ENCODE results near the gene UPP1. TPM values are rescaled to one million over a fixed set of nuclear protein-coding genes. Genes with fewer than 3 reads are reported as not detected.

Gene UPP1
- total and polyA plus RNA-seq, 5 experiments from 2014 or later: 37.2 to 68.7 (median 67.3) TPM

GRCh38 chr7:48088559-48089045 lies 463 bp upstream of the UPP1 start:
- H3K4me1 Mint-ChIP-seq: peaks cover 40 to 90% (median 79%) of the 10 kb centered on the region in 4 donors
- DNase-seq (no peak), ATAC-seq (peak; percentile 73 to 75)
- H3K27ac Mint-ChIP-seq: peak overlapping the region; percentile 81 to 97 (median 94)
- POLR2A ChIA-PET: interaction anchor here (1.0 to 3.9 kb wide), 14 partner anchors 9 to 110 kb away, joined by 3 to 45 read pairs (median 6); partner anchors contain the start of genes C7orf57 and HUS1
- H3K9me3 Mint-ChIP-seq: no peaks in the 10 kb centered on the region
- H3K4me3 Mint-ChIP-seq: peak overlapping the region; percentile 82 to 98 (median 90)
- no peaks in the 10 kb centered on the region for H3K27me3 Mint-ChIP-seq
- H3K36me3 Mint-ChIP-seq: peaks cover 0 to 33% (median 12%) of the 10 kb centered on the region in 3 donors

DNA sequence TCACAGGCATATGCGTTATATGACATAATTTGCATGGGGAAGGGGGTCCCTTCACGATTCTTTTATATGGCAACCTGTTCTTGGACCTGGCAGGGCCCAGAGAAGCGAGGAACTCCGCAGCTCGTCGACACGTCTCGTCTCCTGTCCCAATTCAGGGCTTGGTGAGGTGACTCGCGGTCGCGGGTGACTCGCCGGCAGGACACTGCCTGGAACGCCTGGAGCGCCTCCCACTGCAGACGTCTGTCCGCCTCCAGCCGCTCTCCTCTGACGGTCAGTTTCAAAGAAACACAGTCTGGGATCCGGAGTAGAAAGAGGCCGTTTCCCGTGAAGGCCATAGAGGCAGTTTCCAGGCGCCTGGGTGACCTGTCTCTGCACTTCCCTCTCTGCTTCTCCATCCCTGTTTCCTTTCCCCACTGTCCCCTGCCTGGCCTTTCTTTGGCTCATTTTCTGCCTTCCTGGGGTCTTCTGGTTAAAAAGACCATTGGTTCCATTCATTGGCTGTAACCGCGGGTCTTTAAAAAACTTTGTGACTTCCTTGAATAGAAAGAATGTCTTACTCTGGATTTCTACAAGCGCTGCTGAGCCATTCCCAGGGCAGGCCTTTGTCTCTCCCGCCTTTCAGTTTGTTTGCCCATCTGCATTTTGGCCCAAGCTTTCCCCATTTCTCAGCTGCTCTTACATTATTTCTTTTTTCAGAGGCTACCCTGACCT lies 1.2 kb downstream of the UPP1 start:
- Mint-ChIP-seq H3K4me3 (peak overlapping the region; percentile 82 to 98 (median 90)), H3K9me3 (no peaks in the 10 kb centered on the region), H3K36me3 (peaks cover 2 to 50% (median 17%) of the 10 kb centered on the region in 3 donors), H3K27me3 (no peaks in the 10 kb centered on the region), H3K27ac (peak overlapping the region; percentile 47 to 97 (median 86)), H3K4me1 (peaks cover 37 to 94% (median 81%) of the 10 kb centered on the region in 4 donors)
- DNase-seq (no peak), ATAC-seq (no peak)
- POLR2A ChIA-PET: interaction anchor here (1.8 to 3.9 kb wide), 5 partner anchors 8 to 110 kb away, joined by 5 to 45 read pairs (median 13); partner anchors contain the start of gene HUS1

DNA sequence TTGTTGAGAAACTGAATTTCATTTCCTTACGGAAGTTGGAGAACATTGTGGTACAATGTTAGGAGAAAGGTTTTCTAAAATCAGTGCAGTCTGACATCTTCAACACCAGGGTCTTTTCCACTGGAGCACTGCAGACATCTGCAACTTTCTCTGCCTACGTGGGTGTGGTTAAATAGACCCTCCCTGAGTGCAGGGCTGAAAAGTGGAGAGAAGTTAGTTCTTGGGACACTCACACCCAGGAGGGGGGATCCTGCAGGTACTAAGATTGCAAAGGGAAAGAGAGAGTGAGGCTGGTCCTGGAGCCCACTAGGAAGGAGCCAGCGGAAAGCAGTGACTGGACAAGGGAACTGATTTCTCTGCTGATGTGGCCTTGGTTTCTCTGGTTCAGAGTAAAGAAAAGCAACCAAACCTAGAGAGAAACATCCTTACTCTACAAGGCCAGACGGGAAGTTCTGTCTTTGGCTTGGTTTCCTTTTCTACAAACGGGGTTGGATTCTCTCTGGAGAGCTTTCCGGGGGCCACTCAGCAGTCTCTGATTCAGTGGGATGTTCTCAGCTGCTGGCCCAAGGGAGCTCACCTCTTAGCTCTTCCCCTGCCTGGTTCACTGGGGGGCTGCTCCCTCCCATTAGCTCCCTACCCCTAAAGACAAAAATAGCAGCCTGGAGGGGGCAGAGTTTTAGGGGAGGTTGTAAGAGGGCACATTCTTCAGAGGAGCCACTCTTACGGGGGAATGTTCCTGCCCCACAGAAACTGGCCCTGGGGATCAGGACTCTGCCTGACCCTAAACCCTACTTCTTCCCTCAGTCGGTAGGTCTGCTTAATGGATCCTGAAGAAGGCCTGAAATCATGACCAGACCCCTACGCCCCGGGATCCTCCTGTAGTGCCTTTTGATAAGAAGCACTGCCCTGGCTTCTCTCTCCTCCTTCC lies 2.7 kb downstream of the UPP1 start:
- Mint-ChIP-seq H3K9me3 (no peaks in the 10 kb centered on the region), H3K36me3 (peaks cover 5 to 61% (median 21%) of the 10 kb centered on the region in 3 donors), H3K27ac (peak overlapping the region in 9 of 10 donors; percentile 56 to 89 (median 83)), H3K4me3 (peak overlapping the region; percentile 25 to 98 (median 86)), H3K4me1 (peaks cover 39 to 94% (median 80%) of the 10 kb centered on the region in 4 donors), H3K27me3 (no peaks in the 10 kb centered on the region)
- DNase-seq (no peak), ATAC-seq (no peak)
- POLR2A ChIA-PET: interaction anchor here (0.6 to 1.0 kb wide), 3 partner anchors 14 to 101 kb away, joined by 3 to 5 read pairs (median 3); no protein-coding TSS in a partner anchor

DNA sequence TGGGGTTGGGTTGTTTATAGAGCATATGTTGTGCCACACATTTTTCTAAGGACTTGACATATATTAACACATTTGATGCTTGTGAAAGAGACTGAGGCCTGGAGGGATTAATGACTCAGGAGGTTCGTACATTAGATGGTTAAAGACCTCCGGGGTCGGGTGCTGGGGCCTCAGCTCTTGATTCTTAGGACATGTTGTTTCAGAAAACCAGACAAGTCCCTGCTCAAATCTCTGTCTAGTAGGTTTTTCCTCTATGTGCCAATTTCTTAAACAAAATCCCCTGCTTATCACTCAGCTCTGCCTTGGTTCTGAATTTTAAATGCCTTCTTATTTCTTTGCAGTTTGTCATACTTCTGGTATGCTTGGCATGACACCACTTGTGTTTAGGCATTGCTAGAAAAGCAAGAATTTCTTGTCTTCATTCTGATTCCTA lies 5.8 kb downstream of the UPP1 start:
- POLR2A ChIA-PET: no interaction called here
- Mint-ChIP-seq H3K9me3 (no peaks in the 10 kb centered on the region), H3K4me3 (peak overlapping the region in 2 of 10 donors; percentile 8 to 47), H3K27me3 (no peaks in the 10 kb centered on the region), H3K36me3 (peaks cover 5 to 83% (median 34%) of the 10 kb centered on the region in 3 donors), H3K4me1 (peaks cover 50 to 96% (median 91%) of the 10 kb centered on the region in 4 donors), H3K27ac (peak overlapping the region; percentile 49 to 95 (median 81))
- DNase-seq: no peak
- no peak for ATAC-seq

GRCh38 chr7:48096273-48096672 lies 7.2 kb downstream of the UPP1 start:
- DNase-seq (no peak), ATAC-seq (peak in 1 of 2 donors; percentile 30)
- POLR2A ChIA-PET: interaction anchor here (0.7 to 1.0 kb wide), 2 partner anchors 9 to 80 kb away, joined by 3 to 5 read pairs; no protein-coding TSS in a partner anchor
- H3K27ac Mint-ChIP-seq: peak overlapping the region; percentile 83 to 97 (median 91)
- H3K9me3 Mint-ChIP-seq: no peaks in the 10 kb centered on the region
- H3K4me1 Mint-ChIP-seq: peaks cover 41 to 84% (median 80%) of the 10 kb centered on the region in 4 donors
- H3K36me3 Mint-ChIP-seq: peaks cover 5 to 84% (median 35%) of the 10 kb centered on the region in 3 donors
- H3K27me3 Mint-ChIP-seq: no peaks in the 10 kb centered on the region
- H3K4me3 Mint-ChIP-seq: peak overlapping the region; percentile 9 to 77 (median 64)

DNA sequence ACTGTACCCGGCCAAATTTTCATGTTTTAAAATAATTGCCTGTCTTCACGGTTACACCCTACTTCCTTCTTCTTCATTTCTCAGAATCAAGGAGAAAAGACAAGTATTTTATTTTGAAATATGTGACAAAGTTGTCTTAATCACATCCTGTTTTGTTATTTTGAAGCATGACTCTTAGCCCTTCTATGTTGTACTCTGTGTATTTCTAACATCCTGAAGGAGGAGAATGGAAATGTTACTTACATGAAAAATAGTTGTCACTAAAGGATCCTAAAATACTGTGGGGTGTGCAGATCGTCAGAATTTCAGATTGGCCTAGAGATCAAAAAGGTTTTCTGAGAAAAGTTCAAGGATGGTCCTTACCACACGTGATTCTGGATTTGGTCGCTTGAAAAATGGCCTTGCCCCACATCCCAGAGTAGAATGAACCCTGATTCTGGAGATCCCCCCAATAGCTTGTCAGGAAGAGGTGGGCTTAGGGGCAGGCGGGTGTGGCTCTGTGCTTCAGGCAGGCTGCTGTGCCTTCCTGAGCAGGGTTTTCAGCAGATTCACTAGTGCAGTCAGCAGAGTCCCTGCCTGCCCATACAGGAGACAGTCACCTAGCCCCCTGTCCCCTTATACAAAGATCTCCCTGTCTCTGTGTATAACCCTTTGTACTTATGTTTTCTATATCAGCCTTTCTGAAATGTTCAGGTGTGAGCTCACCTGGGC lies 8.6 kb downstream of the UPP1 start:
- ATAC-seq (peak; percentile 80), DNase-seq (peak in 3 of 10 donors; percentile 28 to 36 (median 28))
- POLR2A ChIA-PET: interaction anchor here (1.9 kb wide), 1 partner anchor 9 kb away, joined by 14 read pairs; the partner anchor contains the start of gene UPP1
- Mint-ChIP-seq H3K27me3 (no peaks in the 10 kb centered on the region), H3K27ac (peak overlapping the region; percentile 91 to 97 (median 94)), H3K36me3 (peaks cover 5 to 81% (median 28%) of the 10 kb centered on the region in 3 donors), H3K9me3 (no peaks in the 10 kb centered on the region), H3K4me3 (peak overlapping the region; percentile 58 to 82 (median 78)), H3K4me1 (peaks cover 40 to 82% (median 78%) of the 10 kb centered on the region in 4 donors)

GRCh38 chr7:48098846-48099245 lies 9.8 kb downstream of the UPP1 start:
- peak overlapping the region in 9 of 10 donors; percentile 66 to 82 (median 78) for H3K4me3 Mint-ChIP-seq
- peaks cover 38 to 74% (median 71%) of the 10 kb centered on the region in 4 donors for H3K4me1 Mint-ChIP-seq
- DNase-seq (no peak), ATAC-seq (no peak)
- peak overlapping the region; percentile 91 to 97 (median 94) for H3K27ac Mint-ChIP-seq
- H3K27me3 Mint-ChIP-seq: no peaks in the 10 kb centered on the region
- no peaks in the 10 kb centered on the region for H3K9me3 Mint-ChIP-seq
- POLR2A ChIA-PET: interaction anchor here (0.9 to 1.9 kb wide), 2 partner anchors 9 to 10 kb away, joined by 3 to 14 read pairs; partner anchors contain the start of gene UPP1
- H3K36me3 Mint-ChIP-seq: peaks cover 5 to 78% (median 30%) of the 10 kb centered on the region in 3 donors

DNA sequence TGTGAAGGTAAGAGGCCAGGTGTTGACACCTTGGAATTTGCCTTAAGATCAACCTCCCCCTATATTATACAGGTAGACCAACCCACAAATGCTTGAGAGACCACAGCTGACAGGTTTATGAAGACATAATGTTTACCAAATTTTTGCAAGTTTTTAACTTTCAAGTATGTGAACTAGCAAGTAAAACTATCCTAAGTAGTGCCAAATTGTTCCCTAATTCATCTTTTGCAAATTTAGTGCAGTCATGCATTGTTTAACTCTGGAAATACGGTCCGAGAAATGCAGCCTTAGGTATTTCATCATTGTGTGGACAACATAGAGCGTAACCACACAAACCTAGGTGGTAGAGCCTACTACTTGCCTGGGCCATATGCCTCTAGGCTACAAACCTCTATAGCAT lies 10.7 kb downstream of the UPP1 start:
- POLR2A ChIA-PET: interaction anchor here (2.6 kb wide), 1 partner anchor 11 kb away, joined by 13 read pairs; the partner anchor contains the start of gene UPP1
- Mint-ChIP-seq H3K4me3 (peak overlapping the region in 4 of 10 donors; percentile 26 to 66 (median 44)), H3K4me1 (peaks cover 36 to 66% (median 63%) of the 10 kb centered on the region in 4 donors), H3K27me3 (no peaks in the 10 kb centered on the region), H3K9me3 (no peaks in the 10 kb centered on the region), H3K36me3 (peaks cover 9 to 78% (median 33%) of the 10 kb centered on the region in 3 donors), H3K27ac (peak overlapping the region; percentile 91 to 97 (median 94))
- DNase-seq (no peak), ATAC-seq (no peak)

GRCh38 chr7:48101352-48101751 lies 12.3 kb downstream of the UPP1 start:
- Mint-ChIP-seq H3K4me1 (peaks cover 27 to 52% (median 48%) of the 10 kb centered on the region in 4 donors), H3K36me3 (peaks cover 7 to 81% (median 33%) of the 10 kb centered on the region in 3 donors), H3K4me3 (no peak overlapping the region), H3K27me3 (no peaks in the 10 kb centered on the region), H3K27ac (peak overlapping the region in 1 of 10 donors; percentile 60), H3K9me3 (no peaks in the 10 kb centered on the region)
- DNase-seq (no peak), ATAC-seq (no peak)
- POLR2A ChIA-PET: interaction anchor here (2.6 kb wide), 1 partner anchor 12 kb away, joined by 13 read pairs; the partner anchor contains the start of gene UPP1

GRCh38 chr7:48101968-48102367 lies 12.9 kb downstream of the UPP1 start:
- Mint-ChIP-seq H3K27ac (peak overlapping the region; percentile 23 to 85 (median 66)), H3K9me3 (no peaks in the 10 kb centered on the region), H3K4me3 (no peak overlapping the region), H3K4me1 (peaks cover 23 to 47% (median 42%) of the 10 kb centered on the region in 4 donors), H3K27me3 (no peaks in the 10 kb centered on the region), H3K36me3 (peaks cover 7 to 84% (median 38%) of the 10 kb centered on the region in 3 donors)
- no peak for ATAC-seq
- POLR2A ChIA-PET: interaction anchor here (2.6 kb wide), 1 partner anchor 13 kb away, joined by 13 read pairs; the partner anchor contains the start of gene UPP1
- DNase-seq: no peak

- POLR2A ChIA-PET: interaction anchor here (1.0 to 2.6 kb wide), 2 partner anchors 13 to 14 kb away, joined by 3 to 13 read pairs; partner anchors contain the start of gene UPP1
- Mint-ChIP-seq H3K36me3 (peaks cover 7 to 85% (median 39%) of the 10 kb centered on the region in 3 donors), H3K4me1 (peaks cover 23 to 42% (median 37%) of the 10 kb centered on the region in 4 donors), H3K4me3 (no peak overlapping the region), H3K9me3 (no peaks in the 10 kb centered on the region), H3K27me3 (no peaks in the 10 kb centered on the region), H3K27ac (peak overlapping the region in 9 of 10 donors; percentile 60 to 85 (median 72))
- no peak for DNase-seq
- no peak for ATAC-seq
These were observed 13.5 kb downstream of the UPP1 start for GRCh38 chr7:48102530-48102929.
